ENCODE results near the gene LRCH4. TPM values are rescaled to one million over a fixed set of nuclear protein-coding genes. Genes with fewer than 3 reads are reported as not detected.

LRCH4 gene
- total RNA-seq, 2 experiments from 2014 or later, result 313 to 317 TPM

- Histone ChIP-seq H3K4me1 (ENCODE audit: insufficient read depth, low read length) (peaks cover 14% of the 10 kb centered on the region), H3K4me3 (ENCODE audit: low read length) (no peak overlapping the region), H3K27me3 (ENCODE audit: control insufficient read depth in 1 of 2, insufficient read depth in 2 of 2, low read length in 2 of 2) (no peaks in the 10 kb centered on the region), H3K27ac (ENCODE audit: low read depth in 1 of 2, low read length in 2 of 2) (no peak overlapping the region), H3K36me3 (ENCODE audit: insufficient read depth, low read length) (no peaks in the 10 kb centered on the region), H3K9me3 (ENCODE audit: control insufficient read depth in 1 of 2, insufficient read depth in 1 of 2, low read length in 2 of 2) (no peaks in the 10 kb centered on the region)
- Mint-ChIP-seq H3K27ac (no peak overlapping the region), H3K4me1 (ENCODE audit: low read depth) (peaks cover 17% of the 10 kb centered on the region), H3K27me3 (no peaks in the 10 kb centered on the region), H3K36me3 (ENCODE audit: low read depth) (peaks cover 5% of the 10 kb centered on the region), H3K4me3 (no peak overlapping the region), H3K9me3 (no peaks in the 10 kb centered on the region)
- ChIA-PET CTCF (no interaction called here), POLR2A (no interaction called here)
- no peak for DNase-seq
- intact Hi-C loops (cut with DNase I, micrococcal nuclease), result no loop called here
- no peak for TF ChIP-seq CTCF (IDR thresholded peaks at IDR 0.05)
- ATAC-seq (ENCODE audit: poor library complexity), result no peak
Observed at GRCh38 chr7:100621554-100621953, 35.6 kb upstream of the LRCH4 start.

GRCh38 chr7:100620804-100621203, 34.9 kb upstream of the LRCH4 start:
- no peak for ATAC-seq (ENCODE audit: poor library complexity)
- TF ChIP-seq CTCF (IDR thresholded peaks at IDR 0.05), result no peak
- intact Hi-C loops (cut with DNase I, micrococcal nuclease), result no loop called here
- DNase-seq, result no peak
- no peak overlapping the region for H3K4me3 Mint-ChIP-seq
- no peaks in the 10 kb centered on the region for H3K27me3 Mint-ChIP-seq
- H3K4me3 ChIP-seq (ENCODE audit: low read length), result no peak overlapping the region
- no peaks in the 10 kb centered on the region for H3K9me3 Mint-ChIP-seq
- peaks cover 5% of the 10 kb centered on the region for H3K36me3 Mint-ChIP-seq (ENCODE audit: low read depth)
- H3K4me1 Mint-ChIP-seq (ENCODE audit: low read depth), result peaks cover 9% of the 10 kb centered on the region
- H3K4me1 ChIP-seq (ENCODE audit: insufficient read depth, low read length), result peaks cover 7% of the 10 kb centered on the region
- no peaks in the 10 kb centered on the region for H3K9me3 ChIP-seq (ENCODE audit: control insufficient read depth in 1 of 2, insufficient read depth in 1 of 2, low read length in 2 of 2)
- CTCF ChIA-PET, result no interaction called here
- H3K27ac ChIP-seq (ENCODE audit: low read depth in 1 of 2, low read length in 2 of 2), result no peak overlapping the region
- POLR2A ChIA-PET, result interaction anchor here (1.3 kb wide), 1 partner anchor 9 kb away, joined by 5 read pairs; the partner anchor contains the start of gene MOSPD3
- no peak overlapping the region for H3K27ac Mint-ChIP-seq
- H3K27me3 ChIP-seq (ENCODE audit: control insufficient read depth in 1 of 2, insufficient read depth in 2 of 2, low read length in 2 of 2), result no peaks in the 10 kb centered on the region
- no peaks in the 10 kb centered on the region for H3K36me3 ChIP-seq (ENCODE audit: insufficient read depth, low read length)

GRCh38 chr7:100620239-100620638, 34.3 kb upstream of the LRCH4 start:
- H3K4me1 Mint-ChIP-seq (ENCODE audit: low read depth), result peaks cover 5% of the 10 kb centered on the region
- no peak overlapping the region for H3K27ac ChIP-seq (ENCODE audit: low read depth in 1 of 2, low read length in 2 of 2)
- intact Hi-C loops (cut with DNase I, micrococcal nuclease), result no loop called here
- peaks cover 5% of the 10 kb centered on the region for H3K36me3 Mint-ChIP-seq (ENCODE audit: low read depth)
- no peaks in the 10 kb centered on the region for H3K9me3 Mint-ChIP-seq
- H3K4me3 Mint-ChIP-seq, result no peak overlapping the region
- H3K4me3 ChIP-seq (ENCODE audit: low read length), result no peak overlapping the region
- DNase-seq, result no peak
- H3K4me1 ChIP-seq (ENCODE audit: insufficient read depth, low read length), result peaks cover 5% of the 10 kb centered on the region
- no peaks in the 10 kb centered on the region for H3K27me3 ChIP-seq (ENCODE audit: control insufficient read depth in 1 of 2, insufficient read depth in 2 of 2, low read length in 2 of 2)
- H3K9me3 ChIP-seq (ENCODE audit: control insufficient read depth in 1 of 2, insufficient read depth in 1 of 2, low read length in 2 of 2), result no peaks in the 10 kb centered on the region
- no peak for ATAC-seq (ENCODE audit: poor library complexity)
- POLR2A ChIA-PET, result interaction anchor here (0.6 to 1.3 kb wide), 2 partner anchors 8 to 176 kb away, joined by 3 to 5 read pairs; partner anchors contain the start of gene MOSPD3
- no peak overlapping the region for H3K27ac Mint-ChIP-seq
- TF ChIP-seq CTCF (IDR thresholded peaks at IDR 0.05), result no peak
- no peaks in the 10 kb centered on the region for H3K27me3 Mint-ChIP-seq
- CTCF ChIA-PET, result no interaction called here
- H3K36me3 ChIP-seq (ENCODE audit: insufficient read depth, low read length), result peaks cover 3% of the 10 kb centered on the region
